ENCODE data around the gene FOXA3. TPM values are rescaled to one million over a fixed set of nuclear protein-coding genes. Genes with fewer than 3 reads are reported as not detected.
A peak's percentile ranks its signal among the peaks of the same experiment; 100 is the strongest.

FOXA3 gene
- total and polyA plus RNA-seq, 12 donors, result 0.01 to 0.11 TPM; not detected in 10

DNA sequence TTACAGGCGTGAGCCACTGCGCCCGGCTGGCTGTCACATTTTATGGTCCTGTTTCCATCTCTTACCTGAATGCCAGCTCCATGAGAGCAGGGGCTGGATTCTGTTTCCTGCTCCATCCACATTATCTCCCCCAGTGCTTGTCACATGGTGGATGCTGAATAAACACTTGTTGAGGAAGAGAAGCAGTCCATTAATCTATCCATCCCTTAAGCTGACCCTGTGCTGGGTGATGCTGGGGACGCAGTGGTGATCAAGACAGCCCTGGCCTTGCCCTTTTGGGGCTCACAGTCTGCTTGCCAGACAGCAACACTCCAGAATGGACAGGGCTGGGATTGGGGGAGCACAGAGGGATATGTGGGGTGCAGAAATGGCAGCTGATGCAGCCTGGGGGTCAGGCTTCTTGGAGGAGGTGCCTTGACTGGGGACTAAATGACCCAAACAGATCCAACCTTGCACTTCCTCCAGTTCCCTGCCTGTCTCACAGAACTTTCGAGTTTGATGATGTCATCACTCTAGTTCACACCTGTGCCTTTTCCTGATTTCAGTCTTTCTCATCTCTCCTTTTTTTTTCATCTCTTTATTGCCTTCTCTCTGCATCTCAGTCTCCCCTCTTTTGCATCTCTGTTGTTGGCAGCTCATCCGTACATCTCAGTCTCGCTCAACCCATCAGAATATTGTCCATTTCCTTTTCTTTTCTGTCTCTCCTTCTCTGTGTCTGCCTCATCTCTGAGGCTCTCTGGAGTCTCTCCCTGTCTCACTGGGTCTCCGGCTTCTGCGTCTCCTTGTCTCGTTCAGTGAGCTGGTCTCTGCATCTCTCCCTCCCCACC, 17.2 kb downstream of the FOXA3 start:
- Histone ChIP-seq H3K9me3 (no peaks in the 10 kb centered on the region), H3K4me1 (peaks cover 21 to 50% (median 43%) of the 10 kb centered on the region in 9 donors), H3K36me3 (peaks cover 0 to 15% (median 7%) of the 10 kb centered on the region in 9 donors), H3K4me3 (no peak overlapping the region), H3K27ac (no peak overlapping the region), H3K27me3 (peaks cover 0 to 29% (median 0%) of the 10 kb centered on the region in 7 donors)
- TF ChIP-seq CTCF (IDR thresholded peaks at IDR 0.05), result no peak
- WGBS, 2 donors, result 85 to 87% methylated on average over 10 of the region's 10 CpGs
- intact Hi-C loops (cut with DNase I), result loop anchor here in 1 of 10 donors (10.0 kb wide), 1 partner anchor 66 kb away; the partner anchor contains the start of gene RSPH6A
- no peak for ATAC-seq
- no peak for DNase-seq

GRCh38 chr19:45881909-45882528, 17.9 kb downstream of the FOXA3 start:
- H3K4me3 ChIP-seq, result no peak overlapping the region
- peaks cover 0 to 21% (median 0%) of the 10 kb centered on the region in 7 donors for H3K27me3 ChIP-seq
- H3K4me1 ChIP-seq, result peaks cover 15 to 47% (median 38%) of the 10 kb centered on the region in 9 donors
- DNase-seq (no peak), ATAC-seq (no peak)
- no peak overlapping the region for H3K27ac ChIP-seq
- no peak for TF ChIP-seq CTCF (IDR thresholded peaks at IDR 0.05)
- H3K9me3 ChIP-seq, result no peaks in the 10 kb centered on the region
- 51 to 69% methylated on average over 4 of the region's 4 CpGs for WGBS, 2 donors
- H3K36me3 ChIP-seq, result peaks cover 0 to 15% (median 7%) of the 10 kb centered on the region in 9 donors
- intact Hi-C loops (cut with DNase I), result loop anchor here in 2 of 10 donors (2.0 to 10.0 kb wide), 2 partner anchors 17 to 67 kb away; partner anchors contain the start of genes FOXA3 (in 1 of the 2) and RSPH6A (in 1 of the 2)

- TF ChIP-seq CTCF (IDR thresholded peaks at IDR 0.05), result peak; percentile 69 to 94 (median 86)
- Histone ChIP-seq H3K9me3 (no peaks in the 10 kb centered on the region), H3K27ac (no peak overlapping the region), H3K4me3 (peak overlapping the region in 5 of 10 donors; percentile 3 to 26 (median 12)), H3K27me3 (peaks cover 0 to 12% (median 0%) of the 10 kb centered on the region in 7 donors), H3K36me3 (peaks cover 0 to 15% (median 7%) of the 10 kb centered on the region in 9 donors), H3K4me1 (peaks cover 15 to 45% (median 37%) of the 10 kb centered on the region in 9 donors)
- intact Hi-C loops (cut with DNase I), result loop anchor here in 2 of 10 donors (2.0 to 10.0 kb wide), 2 partner anchors 18 to 68 kb away; partner anchors contain the start of genes FOXA3 (in 1 of the 2) and RSPH6A (in 1 of the 2)
- DNase-seq (peak; percentile 63 to 80), ATAC-seq (no peak)
- 22 to 28% methylated on average over 47 of the region's 47 CpGs for WGBS, 2 donors
Measured at GRCh38 chr19:45882652-45883585, 18.8 kb downstream of the FOXA3 start.

Data from heart right ventricle (tissue), 16 donors.